GM15510 (cell line): ENCODE measurements around the gene NIPSNAP3A.
A peak's percentile ranks its signal among the peaks of the same experiment; 100 is the strongest.

Experiments used
- POLR2A ChIP-seq: IDR thresholded peaks from 3 replicates; pipeline ENCODE4 v1.6.1; 2011; ENCODE audit warnings: borderline replicate concordance; ENCODE audit not compliant: insufficient read length; ENCODE audit errors: extremely low read depth

The NIPSNAP3A gene

GRCh38 chr9:104766025-104766424 is 18.5 kb downstream of the NIPSNAP3A start:
- no peak for TF ChIP-seq POLR2A

GRCh38 chr9:104767507-104767906 is 20.0 kb downstream of the NIPSNAP3A start:
- TF ChIP-seq POLR2A, result no peak

- TF ChIP-seq POLR2A, result no peak
Measured at GRCh38 chr9:104769655-104770054, 22.2 kb downstream of the NIPSNAP3A start.

- TF ChIP-seq POLR2A, result no peak
Measured at GRCh38 chr9:104772714-104773510, 25.4 kb downstream of the NIPSNAP3A start.

- TF ChIP-seq POLR2A, result no peak
Measured at GRCh38 chr9:104774132-104774531, 26.6 kb downstream of the NIPSNAP3A start.

- peak; percentile 19 for TF ChIP-seq POLR2A
Measured at GRCh38 chr9:104774831-104775573, 27.5 kb downstream of the NIPSNAP3A start.

- no peak for TF ChIP-seq POLR2A
Measured at GRCh38 chr9:104775574-104775936, 28.1 kb downstream of the NIPSNAP3A start.

GRCh38 chr9:104775976-104776375 is 28.5 kb downstream of the NIPSNAP3A start:
- no peak for TF ChIP-seq POLR2A

GRCh38 chr9:104776797-104777196 is 29.3 kb downstream of the NIPSNAP3A start:
- TF ChIP-seq POLR2A, result no peak

GRCh38 chr9:104778802-104779201 is 31.3 kb downstream of the NIPSNAP3A start:
- no peak for TF ChIP-seq POLR2A

GRCh38 chr9:104779334-104779733 is 31.9 kb downstream of the NIPSNAP3A start:
- TF ChIP-seq POLR2A, result no peak

GRCh38 chr9:104779946-104780535 is 32.6 kb downstream of the NIPSNAP3A start:
- no peak for TF ChIP-seq POLR2A

- no peak for TF ChIP-seq POLR2A
Measured at GRCh38 chr9:104780796-104781395, 33.4 kb downstream of the NIPSNAP3A start.

- no peak for TF ChIP-seq POLR2A
Measured at GRCh38 chr9:104783588-104783987, 36.1 kb downstream of the NIPSNAP3A start.

GRCh38 chr9:104784098-104784497 is 36.6 kb downstream of the NIPSNAP3A start:
- no peak for TF ChIP-seq POLR2A

- no peak for TF ChIP-seq POLR2A
Measured at GRCh38 chr9:104786293-104786692, 38.8 kb downstream of the NIPSNAP3A start.

- no peak for TF ChIP-seq POLR2A
Measured at GRCh38 chr9:104787306-104788015, 40.0 kb downstream of the NIPSNAP3A start.
